Prostate gland (tissue), 2 donors: Measurements from ENCODE around the gene PRR15L. TPM values are rescaled to one million over a fixed set of nuclear protein-coding genes. Genes with fewer than 3 reads are reported as not detected.
A peak's percentile ranks its signal among the peaks of the same experiment; 100 is the strongest.

Experiments
- DNase-seq: peaks from one replicate; pipeline ENCODE4 v3.0.0-alpha.2; 2019; ENCODE audit warnings: low spot score
- H3K27ac ChIP-seq, 2 donors: fragments of 200-600 bp; sonication (generic); 2 replicates each; pipeline ENCODE4 v1.5.1; 2017 to 2019
- H3K27me3 ChIP-seq: fragments of 200-600 bp; sonication (generic); replicated peaks from 2 replicates; pipeline ENCODE4 v1.5.1; 2019; ENCODE audit not compliant: insufficient read depth
- H3K36me3 ChIP-seq, 2 donors: fragments of 200-600 bp; sonication (generic); 1 replicate in 1 of 2; 2 replicates in 1 of 2; pipeline versions ENCODE4 v1.5.1 to v1.8.1; 2017 to 2019
- H3K4me1 ChIP-seq: fragments of 200-600 bp; sonication (generic); replicated peaks from 2 replicates; pipeline ENCODE4 v1.5.1; 2019
- H3K4me3 ChIP-seq, 2 donors: fragments of 200-600 bp; sonication (generic); 2 replicates each; pipeline ENCODE4 v1.5.1; 2017 to 2019
- H3K9me3 ChIP-seq: fragments of 200-600 bp; sonication (generic); 2 replicates; pipeline ENCODE4 v1.5.1; 2017
- POLR2A ChIP-seq: fragments of 450-650 bp; IDR thresholded peaks from one replicate; pipeline ENCODE4 v1.6.1; 2016; ENCODE audit warnings: antibody characterized with exemption, mild to moderate bottlenecking
- POLR2AphosphoS5 ChIP-seq: sonication (generic); formaldehyde crosslinking; IDR thresholded peaks from one replicate; pipeline ENCODE4 v1.6.1; 2017; ENCODE audit warnings: antibody characterized with exemption
- WGBS: methylation state at CpG from one replicate; pipeline ENCODE4 v1.1.5; 2018; 5-methylcytosine and 5-hydroxymethylcytosine counted together
- intact Hi-C: fragments of 100-400 bp; cut with DNase I; formaldehyde crosslinking; loops from one replicate; pipeline ENCODE4 v1.14.2; 2022
- total RNA-seq, 2 donors: library from RNA; depleted of rRNA; stranded (reverse); fragments of >200 nt; gene quantifications; one replicate each; pipeline ENCODE4 v1.1.0, GENCODE V29; 2016
- TF ChIP-seq, protein P1 (sequence below), 4 experiments: fragments of 200-600 bp in 2 of 4; fragments of 450-650 bp in 2 of 4; sonication (generic) in 2 of 4; IDR thresholded peaks; 1 replicate in 3 of 4; 2 replicates in 1 of 4; pipeline ENCODE4 v1.5.1; 2016 to 2019; ENCODE audit warnings: antibody characterized with exemption in 4 of 4, mild to moderate bottlenecking in 2 of 4, moderate library complexity in 2 of 4

PRR15L gene
- total RNA-seq, 2 donors from 2014 or later = 19.9 to 59.7 TPM

DNA sequence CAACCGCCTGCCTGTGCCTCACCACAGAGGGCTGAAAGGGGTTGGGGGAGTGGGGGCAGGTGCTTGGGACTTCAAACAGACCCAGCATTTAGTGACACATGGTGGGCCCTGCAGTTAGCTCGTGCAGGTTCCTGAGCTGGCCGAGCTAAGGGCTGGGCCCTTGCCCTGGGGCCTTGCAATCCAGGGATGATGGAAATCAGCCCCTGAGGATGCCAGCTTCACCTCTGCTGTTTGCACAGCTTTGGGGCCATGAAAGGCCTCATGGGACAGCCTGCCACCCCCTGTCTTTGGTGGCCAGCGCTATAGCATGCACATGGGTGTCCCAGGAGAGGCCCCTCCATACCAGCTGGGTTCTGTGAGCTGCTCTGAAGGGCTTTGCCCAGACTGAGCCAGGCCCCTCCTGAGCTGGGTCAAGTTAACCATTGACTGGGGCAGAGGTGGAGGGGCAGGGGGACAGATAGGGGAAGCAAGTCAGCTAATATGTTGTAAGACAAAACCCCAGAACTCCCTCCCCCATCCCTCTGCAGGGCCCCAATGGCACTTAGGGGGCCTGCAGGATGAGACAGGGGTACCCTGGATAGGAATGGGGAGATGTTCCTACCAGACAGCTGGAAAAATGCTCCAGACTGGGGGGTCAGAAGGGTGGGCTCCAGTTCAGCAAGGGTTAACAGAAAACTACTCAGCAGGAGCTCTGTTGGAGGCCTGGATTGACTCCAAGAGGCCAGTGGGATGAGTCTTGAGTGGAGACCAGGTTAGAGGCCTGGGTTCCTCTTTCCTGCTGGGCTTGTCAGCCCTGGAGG is 692 bp downstream of the PRR15L start:
- Histone ChIP-seq H3K36me3 (no peaks in the 10 kb centered on the region), H3K27ac (peak overlapping the region; percentile 77 to 84), H3K27me3 (no peaks in the 10 kb centered on the region), H3K4me3 (peak overlapping the region; percentile 41 to 43), H3K9me3 (no peaks in the 10 kb centered on the region), H3K4me1 (no peaks in the 10 kb centered on the region)
- 47% methylated on average over 4 of the region's 4 CpGs for WGBS
- TF ChIP-seq, protein P1, sequence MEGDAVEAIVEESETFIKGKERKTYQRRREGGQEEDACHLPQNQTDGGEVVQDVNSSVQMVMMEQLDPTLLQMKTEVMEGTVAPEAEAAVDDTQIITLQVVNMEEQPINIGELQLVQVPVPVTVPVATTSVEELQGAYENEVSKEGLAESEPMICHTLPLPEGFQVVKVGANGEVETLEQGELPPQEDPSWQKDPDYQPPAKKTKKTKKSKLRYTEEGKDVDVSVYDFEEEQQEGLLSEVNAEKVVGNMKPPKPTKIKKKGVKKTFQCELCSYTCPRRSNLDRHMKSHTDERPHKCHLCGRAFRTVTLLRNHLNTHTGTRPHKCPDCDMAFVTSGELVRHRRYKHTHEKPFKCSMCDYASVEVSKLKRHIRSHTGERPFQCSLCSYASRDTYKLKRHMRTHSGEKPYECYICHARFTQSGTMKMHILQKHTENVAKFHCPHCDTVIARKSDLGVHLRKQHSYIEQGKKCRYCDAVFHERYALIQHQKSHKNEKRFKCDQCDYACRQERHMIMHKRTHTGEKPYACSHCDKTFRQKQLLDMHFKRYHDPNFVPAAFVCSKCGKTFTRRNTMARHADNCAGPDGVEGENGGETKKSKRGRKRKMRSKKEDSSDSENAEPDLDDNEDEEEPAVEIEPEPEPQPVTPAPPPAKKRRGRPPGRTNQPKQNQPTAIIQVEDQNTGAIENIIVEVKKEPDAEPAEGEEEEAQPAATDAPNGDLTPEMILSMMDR (IDR thresholded peaks at IDR 0.05) = no peak
- TF ChIP-seq POLR2A (no peak), POLR2AphosphoS5 (no peak)
- DNase-seq = no peak
- intact Hi-C loops = no loop called here

DNA sequence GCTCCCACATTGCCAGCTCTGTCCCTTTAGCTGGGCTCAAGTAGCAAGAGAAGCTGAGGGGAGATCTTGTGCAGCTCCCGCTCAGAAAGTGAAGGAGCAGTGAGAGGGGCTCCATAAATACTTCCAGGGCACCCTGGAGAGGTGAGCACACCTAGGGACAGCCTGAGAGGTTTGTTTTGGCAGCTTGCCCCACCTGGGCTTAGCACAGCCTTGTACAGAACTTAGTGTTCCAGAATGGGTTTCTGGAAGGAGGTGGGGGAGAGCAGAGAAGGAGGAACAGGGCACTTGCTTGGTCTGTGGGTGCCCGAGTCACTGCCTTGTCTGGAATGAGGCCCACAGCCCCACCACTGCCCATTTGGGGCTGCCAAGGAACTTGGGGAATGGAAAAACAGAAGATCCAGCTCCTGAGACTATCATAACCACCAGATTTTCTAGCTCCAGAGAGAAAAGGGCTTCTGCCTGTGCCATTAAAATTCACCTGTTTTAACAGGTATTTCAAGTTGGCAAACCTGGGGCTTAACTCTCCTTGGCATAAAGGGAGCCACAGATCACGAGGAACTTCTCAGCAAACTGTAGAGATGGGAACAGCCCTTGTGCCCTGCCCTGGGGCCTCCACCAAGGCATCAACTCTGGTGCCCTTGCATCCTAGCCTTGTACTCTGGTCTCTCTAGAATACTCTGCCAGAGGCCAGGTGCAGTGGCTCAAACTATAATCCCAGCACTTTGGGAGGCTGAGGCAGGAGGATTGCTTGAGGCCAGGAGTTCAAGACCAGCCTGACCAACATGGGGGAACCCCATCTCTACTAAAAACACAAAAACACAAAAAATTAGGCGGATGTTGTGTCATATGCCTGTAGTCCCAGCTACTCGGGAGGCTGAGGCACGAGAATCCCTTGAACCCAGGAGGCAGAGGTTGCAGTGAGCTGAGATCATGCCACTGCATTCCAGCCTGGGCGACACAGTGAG is 1.9 kb downstream of the PRR15L start:
- H3K36me3 ChIP-seq = no peaks in the 10 kb centered on the region
- WGBS = 71% methylated on average over 7 of the region's 7 CpGs
- DNase-seq = peak; percentile 88
- H3K4me3 ChIP-seq = peak overlapping the region; percentile 41 to 43
- no peaks in the 10 kb centered on the region for H3K4me1 ChIP-seq
- intact Hi-C loops = no loop called here
- no peaks in the 10 kb centered on the region for H3K27me3 ChIP-seq
- TF ChIP-seq POLR2AphosphoS5 = peak; percentile 84
- peak; percentile 32 for TF ChIP-seq POLR2A
- TF ChIP-seq, protein P1 (IDR thresholded peaks at IDR 0.05) = no peak
- no peaks in the 10 kb centered on the region for H3K9me3 ChIP-seq
- peak overlapping the region; percentile 77 to 84 for H3K27ac ChIP-seq

DNA sequence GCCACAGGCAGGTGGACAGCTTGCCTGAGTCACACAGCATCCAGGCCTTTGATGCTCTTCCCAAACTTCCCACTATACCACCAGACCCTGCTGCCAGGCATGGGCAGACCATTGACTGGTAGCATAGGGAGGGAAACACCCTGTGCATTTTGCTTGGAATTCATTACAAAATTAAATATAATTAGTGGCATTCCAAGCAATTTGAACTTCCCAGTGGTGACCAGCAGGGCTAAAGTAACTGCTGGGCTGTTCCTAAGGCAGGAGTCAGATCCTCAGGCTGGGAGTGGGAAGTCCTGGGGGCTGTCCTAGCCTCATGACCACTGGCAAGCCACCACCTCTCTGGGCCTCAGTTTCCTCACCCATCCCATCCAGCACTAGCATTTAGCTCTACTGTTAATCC is 3.8 kb downstream of the PRR15L start:
- peaks cover 14% of the 10 kb centered on the region for H3K4me1 ChIP-seq
- H3K36me3 ChIP-seq = no peaks in the 10 kb centered on the region
- TF ChIP-seq, protein P1 (IDR thresholded peaks at IDR 0.05) = peak in 1 of 4 experiments; percentile 7
- TF ChIP-seq POLR2A = no peak
- DNase-seq = no peak
- H3K4me3 ChIP-seq = no peak overlapping the region
- intact Hi-C loops = loop anchor here (5.0 kb wide), 1 partner anchor 107 kb away; no protein-coding TSS in a partner anchor
- no peaks in the 10 kb centered on the region for H3K9me3 ChIP-seq
- no peaks in the 10 kb centered on the region for H3K27me3 ChIP-seq
- peak overlapping the region; percentile 10 to 84 for H3K27ac ChIP-seq

DNA sequence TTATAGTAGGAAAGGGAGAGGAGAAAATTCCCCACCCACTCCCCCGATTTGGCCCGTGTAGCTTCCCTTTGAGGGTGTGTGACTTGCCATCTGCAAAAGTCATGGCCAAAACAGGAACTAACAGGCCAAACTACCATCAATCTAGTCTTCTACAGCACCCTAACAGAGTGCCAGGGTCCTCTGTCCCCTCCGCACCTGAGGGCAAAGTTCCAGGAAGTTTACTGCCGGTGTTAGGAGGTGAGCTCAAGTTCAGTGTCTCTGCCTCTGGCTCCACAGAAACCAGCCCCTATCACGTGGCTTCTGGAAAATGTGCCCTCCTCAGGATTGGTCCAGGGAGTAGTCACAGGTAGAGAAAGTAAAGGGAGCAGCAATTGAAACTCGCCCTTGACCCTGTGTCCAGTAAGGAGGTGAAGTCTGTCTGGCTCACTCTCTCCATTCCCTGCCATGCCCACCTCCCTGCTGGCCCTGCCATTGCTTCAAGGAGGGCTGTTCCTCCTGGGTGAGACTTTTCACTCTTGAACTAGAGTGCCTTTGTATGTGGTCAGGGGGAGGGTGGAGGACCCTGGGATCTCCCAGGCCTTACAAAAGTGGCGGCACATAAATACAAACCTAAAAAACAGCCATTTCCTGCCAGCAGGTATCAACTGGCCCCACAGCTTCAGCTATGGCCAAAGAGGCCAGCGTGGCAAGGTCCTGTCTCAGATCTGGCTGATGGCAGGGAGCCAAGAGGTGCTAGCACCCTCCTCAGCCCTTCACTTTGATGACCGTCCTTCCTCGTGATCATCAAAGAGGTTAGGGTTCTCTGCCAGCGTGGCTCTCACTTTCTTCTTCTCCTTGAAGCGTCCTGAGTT is 5.3 kb downstream of the PRR15L start:
- H3K4me3 ChIP-seq = no peak overlapping the region
- H3K36me3 ChIP-seq = no peaks in the 10 kb centered on the region
- H3K27ac ChIP-seq = peak overlapping the region; percentile 89 to 93
- no peaks in the 10 kb centered on the region for H3K9me3 ChIP-seq
- peaks cover 16% of the 10 kb centered on the region for H3K4me1 ChIP-seq
- WGBS = 63% methylated on average over 12 of the region's 12 CpGs
- H3K27me3 ChIP-seq = no peaks in the 10 kb centered on the region
- TF ChIP-seq, protein P1 (IDR thresholded peaks at IDR 0.05) = no peak
- no peak for TF ChIP-seq POLR2AphosphoS5
- TF ChIP-seq POLR2A = no peak
- intact Hi-C loops = loop anchor here (5.0 kb wide), 1 partner anchor 105 kb away; no protein-coding TSS in a partner anchor
- no peak for DNase-seq
